Esophagus muscularis mucosa (tissue), 4 donors: ENCODE data around the gene MOB3A.
"Not testable (repeated sequence)": the region's sequence is repeated elsewhere in the genome, so short reads cannot be mapped to it uniquely, and the experiment has no call there.

Experiments used
- EP300 ChIP-seq: sonication (generic); formaldehyde crosslinking; IDR thresholded peaks from one replicate; pipeline ENCODE4 v1.6.1; 2017; ENCODE audit warnings: antibody characterized with exemption
- POLR2A ChIP-seq: fragments of 450-650 bp; IDR thresholded peaks from one replicate; pipeline ENCODE4 v1.6.1; 2017; ENCODE audit warnings: antibody characterized with exemption, moderate library complexity, mild to moderate bottlenecking, low read depth
- POLR2AphosphoS5 ChIP-seq, 2 donors: sonication (generic); formaldehyde crosslinking; IDR thresholded peaks; one replicate each; pipeline ENCODE4 v1.6.1; 2017; ENCODE audit warnings: antibody characterized with exemption in 2 of 2
- TF ChIP-seq, protein P1 (sequence below), 3 experiments: fragments of 200-600 bp in 2 of 3; fragments of 450-650 bp in 1 of 3; sonication (generic) in 2 of 3; IDR thresholded peaks; one replicate each; pipeline ENCODE4 v1.5.1; 2017 to 2019; ENCODE audit warnings: antibody characterized with exemption in 3 of 3, mild to moderate bottlenecking in 2 of 3, moderate library complexity in 1 of 3

DNA sequence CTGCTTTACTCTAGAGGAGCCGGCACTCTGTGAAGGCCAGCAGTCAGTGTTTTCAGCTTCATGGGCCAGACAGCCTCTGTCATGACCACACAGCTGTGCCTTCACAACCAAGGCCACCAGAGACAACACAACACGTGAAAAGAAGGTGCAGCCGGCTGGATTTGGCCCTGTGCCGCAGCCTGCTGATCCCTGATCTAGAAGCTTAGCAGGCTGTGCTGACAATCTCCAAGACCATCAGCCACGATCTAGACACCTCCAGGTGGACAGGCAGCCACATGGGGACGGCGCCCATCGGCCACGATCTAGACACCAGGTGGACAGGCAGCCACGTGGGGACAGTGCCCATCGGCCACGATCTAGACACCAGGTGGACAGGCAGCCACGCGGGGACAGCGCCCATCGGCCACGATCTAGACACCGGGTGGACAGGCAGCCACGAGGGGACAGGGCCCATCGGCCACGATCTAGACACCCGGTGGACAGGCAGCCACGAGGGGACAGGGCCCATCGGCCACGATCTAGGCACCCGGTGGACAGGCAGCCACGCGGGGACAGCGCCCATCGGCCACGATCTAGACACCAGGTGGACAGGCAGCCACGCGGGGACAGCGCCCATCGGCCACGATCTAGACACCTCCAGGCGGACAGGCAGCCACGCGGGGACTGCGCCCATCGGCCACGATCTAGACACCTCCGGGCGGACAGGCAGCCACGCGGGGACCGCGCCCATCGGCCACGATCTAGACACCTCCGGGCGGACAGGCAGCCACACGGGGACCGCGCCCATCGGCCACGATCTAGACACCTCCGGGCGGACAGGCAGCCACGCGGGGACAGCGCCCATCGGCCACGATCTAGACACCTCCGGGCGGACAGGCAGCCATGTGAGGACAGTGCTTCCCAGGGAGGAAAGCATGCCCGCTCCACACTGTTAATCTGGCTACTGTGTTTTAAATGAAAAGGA lies 35.2 kb upstream of the MOB3A start:
- not testable (repeated sequence) for TF ChIP-seq EP300; POLR2AphosphoS5 (IDR thresholded peaks at IDR 0.05); POLR2A
- TF ChIP-seq, protein P1, sequence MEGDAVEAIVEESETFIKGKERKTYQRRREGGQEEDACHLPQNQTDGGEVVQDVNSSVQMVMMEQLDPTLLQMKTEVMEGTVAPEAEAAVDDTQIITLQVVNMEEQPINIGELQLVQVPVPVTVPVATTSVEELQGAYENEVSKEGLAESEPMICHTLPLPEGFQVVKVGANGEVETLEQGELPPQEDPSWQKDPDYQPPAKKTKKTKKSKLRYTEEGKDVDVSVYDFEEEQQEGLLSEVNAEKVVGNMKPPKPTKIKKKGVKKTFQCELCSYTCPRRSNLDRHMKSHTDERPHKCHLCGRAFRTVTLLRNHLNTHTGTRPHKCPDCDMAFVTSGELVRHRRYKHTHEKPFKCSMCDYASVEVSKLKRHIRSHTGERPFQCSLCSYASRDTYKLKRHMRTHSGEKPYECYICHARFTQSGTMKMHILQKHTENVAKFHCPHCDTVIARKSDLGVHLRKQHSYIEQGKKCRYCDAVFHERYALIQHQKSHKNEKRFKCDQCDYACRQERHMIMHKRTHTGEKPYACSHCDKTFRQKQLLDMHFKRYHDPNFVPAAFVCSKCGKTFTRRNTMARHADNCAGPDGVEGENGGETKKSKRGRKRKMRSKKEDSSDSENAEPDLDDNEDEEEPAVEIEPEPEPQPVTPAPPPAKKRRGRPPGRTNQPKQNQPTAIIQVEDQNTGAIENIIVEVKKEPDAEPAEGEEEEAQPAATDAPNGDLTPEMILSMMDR (IDR thresholded peaks at IDR 0.05), result not testable (repeated sequence)
